Glutamatergic neuron (in vitro differentiated cells): ENCODE data around the gene CA7. TPM values are rescaled to one million over a fixed set of nuclear protein-coding genes. Genes with fewer than 3 reads are reported as not detected.

Source experiments
- DNase-seq: peaks from one replicate; pipeline ENCODE4 v3.0.0; 2022
- H3K27ac Mint-ChIP-seq: one replicate; pipeline ENCODE4 v1.8.0; 2020; ENCODE audit warnings: mild to moderate bottlenecking, mixed read lengths, inconsistent platforms; ENCODE audit not compliant: unreplicated experiment
- H3K27me3 Mint-ChIP-seq: one replicate; pipeline ENCODE4 v1.8.0; 2020; ENCODE audit warnings: mild to moderate bottlenecking, moderate library complexity, mixed read lengths, inconsistent platforms; ENCODE audit not compliant: unreplicated experiment
- H3K36me3 Mint-ChIP-seq: one replicate; pipeline ENCODE4 v1.8.0; 2020; ENCODE audit warnings: mild to moderate bottlenecking, mixed read lengths, inconsistent platforms; ENCODE audit not compliant: unreplicated experiment
- H3K4me1 Mint-ChIP-seq: one replicate; pipeline ENCODE4 v1.8.0; 2020; ENCODE audit warnings: mild to moderate bottlenecking, low read depth, mixed read lengths, inconsistent platforms; ENCODE audit not compliant: unreplicated experiment
- H3K4me3 Mint-ChIP-seq: one replicate; pipeline ENCODE4 v1.8.0; 2020; ENCODE audit warnings: mild to moderate bottlenecking, mixed read lengths, inconsistent platforms; ENCODE audit not compliant: unreplicated experiment
- H3K9me3 Mint-ChIP-seq: one replicate; pipeline ENCODE4 v1.8.0; 2020; ENCODE audit warnings: mild to moderate bottlenecking, moderate library complexity, mixed read lengths, inconsistent platforms; ENCODE audit not compliant: unreplicated experiment
- CTCF ChIP-seq: fragments of 200-600 bp; sonication (generic); IDR thresholded peaks from one replicate; pipeline ENCODE4 v1.5.0; 2021; ENCODE audit not compliant: partially characterized antibody, unreplicated experiment
- total RNA-seq: library from RNA; stranded (reverse); fragmentation: NEBNext Ultra II Directional; extraction: Animal tissue kit (Norgen Biotek cat#: 25700); gene quantifications from one replicate; pipeline ENCODE4 v1.2.1, GENCODE V29; 2021; ENCODE audit not compliant: unreplicated experiment

The CA7 gene
- total RNA-seq, 1 donor from 2014 or later: 0.64 TPM

DNA sequence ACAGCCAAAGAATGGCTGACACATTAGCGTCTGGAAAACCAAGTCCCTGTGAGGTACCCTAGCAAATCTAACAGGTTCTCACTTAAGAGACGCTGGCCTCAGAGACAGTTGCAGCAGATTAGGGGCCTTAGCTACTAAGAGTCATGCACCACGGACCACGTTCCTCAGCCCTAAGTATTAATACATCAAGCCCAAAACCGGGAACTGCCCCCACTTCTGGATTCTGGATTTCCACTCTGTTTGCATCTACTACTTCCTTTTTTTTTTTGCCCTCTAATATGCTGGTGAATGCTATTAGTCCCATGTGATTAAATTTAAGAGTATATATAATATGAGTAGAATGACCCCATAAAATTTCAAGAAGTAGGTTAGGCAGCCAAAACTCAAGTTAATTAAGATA is 42.1 kb upstream of the CA7 start:
- H3K4me3 Mint-ChIP-seq: no peak overlapping the region
- no peaks in the 10 kb centered on the region for H3K27me3 Mint-ChIP-seq
- DNase-seq: no peak
- TF ChIP-seq CTCF: no peak
- H3K36me3 Mint-ChIP-seq: peaks cover 5% of the 10 kb centered on the region
- no peak overlapping the region for H3K27ac Mint-ChIP-seq
- no peaks in the 10 kb centered on the region for H3K9me3 Mint-ChIP-seq
- no peaks in the 10 kb centered on the region for H3K4me1 Mint-ChIP-seq

GRCh38 chr16:66809765-66810164 is 34.4 kb upstream of the CA7 start:
- H3K4me3 Mint-ChIP-seq: no peak overlapping the region
- H3K27me3 Mint-ChIP-seq: no peaks in the 10 kb centered on the region
- no peak overlapping the region for H3K27ac Mint-ChIP-seq
- no peaks in the 10 kb centered on the region for H3K4me1 Mint-ChIP-seq
- peaks cover 4% of the 10 kb centered on the region for H3K36me3 Mint-ChIP-seq
- H3K9me3 Mint-ChIP-seq: no peaks in the 10 kb centered on the region
- DNase-seq: no peak
- no peak for TF ChIP-seq CTCF

DNA sequence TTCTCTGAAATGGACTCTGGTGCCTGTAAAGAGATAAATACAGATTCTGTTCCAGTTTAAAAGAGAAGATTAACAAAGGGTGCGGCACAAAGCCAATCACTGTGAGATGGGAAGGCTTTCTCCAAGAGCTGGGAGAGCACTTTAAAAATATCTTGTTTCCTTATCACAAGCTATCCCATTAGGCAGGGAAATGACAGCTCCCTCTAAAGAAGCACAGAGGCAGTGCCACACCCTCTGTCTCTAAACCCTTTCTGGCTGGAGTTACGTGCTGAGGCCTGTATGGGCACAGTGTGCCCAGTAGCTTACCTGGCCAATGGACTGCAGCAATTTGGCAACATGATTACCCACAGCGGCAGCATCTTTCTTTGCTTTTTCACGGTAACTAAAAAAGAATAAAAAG is 33.8 kb upstream of the CA7 start:
- Mint-ChIP-seq H3K4me3 (no peak overlapping the region), H3K27me3 (no peaks in the 10 kb centered on the region), H3K9me3 (no peaks in the 10 kb centered on the region), H3K27ac (no peak overlapping the region), H3K4me1 (no peaks in the 10 kb centered on the region), H3K36me3 (no peaks in the 10 kb centered on the region)
- no peak for TF ChIP-seq CTCF
- no peak for DNase-seq

DNA sequence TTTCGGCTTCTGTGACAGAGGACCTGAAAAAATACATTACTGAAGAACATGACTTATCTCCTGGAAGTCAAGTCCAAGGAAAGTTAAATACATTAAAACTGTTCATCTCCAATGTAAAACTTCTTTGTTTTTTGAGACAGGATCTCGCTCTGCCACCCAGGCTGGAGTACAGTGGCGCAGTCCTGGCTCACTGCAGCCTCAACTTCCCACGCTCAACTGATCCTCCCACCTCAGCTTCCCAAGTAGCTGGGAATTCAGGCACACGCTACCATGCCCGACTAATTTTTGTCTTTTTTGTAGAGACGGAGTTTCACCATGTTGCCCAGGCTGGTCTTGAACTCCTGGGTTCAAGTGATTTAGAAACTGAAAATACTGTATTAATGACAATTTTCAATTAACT is 33.2 kb upstream of the CA7 start:
- Mint-ChIP-seq H3K9me3 (no peaks in the 10 kb centered on the region), H3K36me3 (no peaks in the 10 kb centered on the region), H3K27ac (no peak overlapping the region), H3K4me1 (no peaks in the 10 kb centered on the region), H3K27me3 (no peaks in the 10 kb centered on the region), H3K4me3 (no peak overlapping the region)
- no peak for DNase-seq
- TF ChIP-seq CTCF: no peak

DNA sequence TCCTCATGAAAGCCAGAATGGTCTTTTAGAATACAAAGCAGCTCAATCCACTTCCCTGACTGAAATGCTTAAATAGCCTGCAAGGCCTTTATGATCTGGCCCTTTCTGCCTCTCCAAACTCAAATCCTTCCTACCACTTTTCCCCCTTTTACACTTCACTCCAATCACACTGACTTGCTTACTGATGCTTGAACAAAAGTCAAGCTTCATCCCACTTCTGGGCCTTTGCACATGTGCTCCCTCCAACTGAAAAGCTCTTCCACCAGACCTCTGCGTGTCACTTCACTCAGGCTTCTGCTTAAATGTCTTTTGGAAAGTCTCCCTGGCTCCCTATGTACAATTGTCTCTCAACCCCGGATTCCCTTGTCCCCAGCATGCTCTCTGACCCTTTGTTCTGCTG is 29.5 kb upstream of the CA7 start:
- TF ChIP-seq CTCF: no peak
- Mint-ChIP-seq H3K36me3 (no peaks in the 10 kb centered on the region), H3K27me3 (no peaks in the 10 kb centered on the region), H3K4me3 (no peak overlapping the region), H3K9me3 (no peaks in the 10 kb centered on the region), H3K4me1 (no peaks in the 10 kb centered on the region), H3K27ac (no peak overlapping the region)
- no peak for DNase-seq
